Measurements from ENCODE around the gene DKK3. TPM values are rescaled to one million over a fixed set of nuclear protein-coding genes. Genes with fewer than 3 reads are reported as not detected.
A peak's percentile ranks its signal among the peaks of the same experiment; 100 is the strongest.

The DKK3 gene
- polyA plus RNA-seq, 1 of the 3 experiments (the other 2 are of a cell fraction), result 1,174 TPM

DNA sequence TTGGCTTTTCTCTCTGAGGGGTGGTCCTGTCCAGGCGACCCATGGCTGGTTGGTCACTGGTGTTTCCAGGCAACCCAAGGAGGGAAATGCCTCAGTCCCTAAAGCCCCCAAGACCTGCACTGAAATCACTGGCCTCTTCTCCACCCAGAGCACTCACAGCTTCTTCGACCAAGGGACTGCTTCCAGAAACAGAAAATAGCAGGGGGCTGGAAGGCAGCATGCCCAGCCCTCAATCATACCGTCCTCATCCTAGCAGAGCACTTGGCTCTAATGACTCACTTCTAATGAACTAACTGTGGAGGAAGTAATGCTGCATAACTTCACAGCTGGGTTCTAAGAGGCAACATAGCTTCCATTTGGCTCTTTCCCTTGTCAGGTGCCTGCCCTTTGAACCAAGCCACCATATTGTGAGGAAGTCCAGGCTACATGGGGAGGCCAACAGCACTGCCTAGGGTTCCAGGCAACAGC is 27.6 kb downstream of the DKK3 start:
- H3F3A ChIP-seq (replicated peaks; ENCODE audit: insufficient read depth), result peaks cover 96% of the 10 kb centered on the region
- TF ChIP-seq, protein P1, sequence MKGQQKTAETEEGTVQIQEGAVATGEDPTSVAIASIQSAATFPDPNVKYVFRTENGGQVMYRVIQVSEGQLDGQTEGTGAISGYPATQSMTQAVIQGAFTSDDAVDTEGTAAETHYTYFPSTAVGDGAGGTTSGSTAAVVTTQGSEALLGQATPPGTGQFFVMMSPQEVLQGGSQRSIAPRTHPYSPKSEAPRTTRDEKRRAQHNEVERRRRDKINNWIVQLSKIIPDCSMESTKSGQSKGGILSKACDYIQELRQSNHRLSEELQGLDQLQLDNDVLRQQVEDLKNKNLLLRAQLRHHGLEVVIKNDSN (IDR thresholded peaks at IDR 0.05; ENCODE audit: borderline replicate concordance, low read depth), result no peak
- TF ChIP-seq TCF12 (IDR thresholded peaks at IDR 0.05), result peak; percentile 32; the same call in 1 of the 2 replicates
- no peak for TF ChIP-seq RAD21 (IDR thresholded peaks at IDR 0.05; ENCODE audit: low read length)
- TF ChIP-seq, protein P2, sequence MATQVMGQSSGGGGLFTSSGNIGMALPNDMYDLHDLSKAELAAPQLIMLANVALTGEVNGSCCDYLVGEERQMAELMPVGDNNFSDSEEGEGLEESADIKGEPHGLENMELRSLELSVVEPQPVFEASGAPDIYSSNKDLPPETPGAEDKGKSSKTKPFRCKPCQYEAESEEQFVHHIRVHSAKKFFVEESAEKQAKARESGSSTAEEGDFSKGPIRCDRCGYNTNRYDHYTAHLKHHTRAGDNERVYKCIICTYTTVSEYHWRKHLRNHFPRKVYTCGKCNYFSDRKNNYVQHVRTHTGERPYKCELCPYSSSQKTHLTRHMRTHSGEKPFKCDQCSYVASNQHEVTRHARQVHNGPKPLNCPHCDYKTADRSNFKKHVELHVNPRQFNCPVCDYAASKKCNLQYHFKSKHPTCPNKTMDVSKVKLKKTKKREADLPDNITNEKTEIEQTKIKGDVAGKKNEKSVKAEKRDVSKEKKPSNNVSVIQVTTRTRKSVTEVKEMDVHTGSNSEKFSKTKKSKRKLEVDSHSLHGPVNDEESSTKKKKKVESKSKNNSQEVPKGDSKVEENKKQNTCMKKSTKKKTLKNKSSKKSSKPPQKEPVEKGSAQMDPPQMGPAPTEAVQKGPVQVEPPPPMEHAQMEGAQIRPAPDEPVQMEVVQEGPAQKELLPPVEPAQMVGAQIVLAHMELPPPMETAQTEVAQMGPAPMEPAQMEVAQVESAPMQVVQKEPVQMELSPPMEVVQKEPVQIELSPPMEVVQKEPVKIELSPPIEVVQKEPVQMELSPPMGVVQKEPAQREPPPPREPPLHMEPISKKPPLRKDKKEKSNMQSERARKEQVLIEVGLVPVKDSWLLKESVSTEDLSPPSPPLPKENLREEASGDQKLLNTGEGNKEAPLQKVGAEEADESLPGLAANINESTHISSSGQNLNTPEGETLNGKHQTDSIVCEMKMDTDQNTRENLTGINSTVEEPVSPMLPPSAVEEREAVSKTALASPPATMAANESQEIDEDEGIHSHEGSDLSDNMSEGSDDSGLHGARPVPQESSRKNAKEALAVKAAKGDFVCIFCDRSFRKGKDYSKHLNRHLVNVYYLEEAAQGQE (IDR thresholded peaks at IDR 0.05; ENCODE audit: low read depth, low read length), result no peak
- no peak for TF ChIP-seq RXRA (IDR thresholded peaks at IDR 0.05; ENCODE audit: borderline replicate concordance, low read depth)
- no peak for TF ChIP-seq ELF1 (IDR thresholded peaks at IDR 0.05)
- TF ChIP-seq GATA2 (CRISPR knock-in tag; IDR thresholded peaks at IDR 0.05), result no peak
- TF ChIP-seq SIN3A (IDR thresholded peaks at IDR 0.05; ENCODE audit: borderline replicate concordance, low read depth, low read length), result no peak
- TF ChIP-seq YY1 (IDR thresholded peaks at IDR 0.05; ENCODE audit: low read depth), result no peak; the same call in 1 of the 2 replicates
- no peak for TF ChIP-seq NRF1 (IDR thresholded peaks at IDR 0.05; ENCODE audit: low read depth, low read length)
- no peak for TF ChIP-seq MXI1 (IDR thresholded peaks at IDR 0.05; ENCODE audit: low read depth, low read length)
- TF ChIP-seq MEF2A (IDR thresholded peaks at IDR 0.05; ENCODE audit: borderline replicate concordance, low read depth), result no peak
- TF ChIP-seq GABPA (IDR thresholded peaks at IDR 0.05; ENCODE audit: low read depth), result no peak
- TF ChIP-seq JUND (IDR thresholded peaks at IDR 0.05), result no peak; the same call in 1 of the 2 replicates
- no peak for TF ChIP-seq FOXJ3 (CRISPR knock-in tag; IDR thresholded peaks at IDR 0.05)
- no peak for TF ChIP-seq FOSL2 (IDR thresholded peaks at IDR 0.05; ENCODE audit: borderline replicate concordance, low read depth)
- no peak for TF ChIP-seq SMC3 (IDR thresholded peaks at IDR 0.05; ENCODE audit: low read depth, low read length)
- TF ChIP-seq, protein P3, sequence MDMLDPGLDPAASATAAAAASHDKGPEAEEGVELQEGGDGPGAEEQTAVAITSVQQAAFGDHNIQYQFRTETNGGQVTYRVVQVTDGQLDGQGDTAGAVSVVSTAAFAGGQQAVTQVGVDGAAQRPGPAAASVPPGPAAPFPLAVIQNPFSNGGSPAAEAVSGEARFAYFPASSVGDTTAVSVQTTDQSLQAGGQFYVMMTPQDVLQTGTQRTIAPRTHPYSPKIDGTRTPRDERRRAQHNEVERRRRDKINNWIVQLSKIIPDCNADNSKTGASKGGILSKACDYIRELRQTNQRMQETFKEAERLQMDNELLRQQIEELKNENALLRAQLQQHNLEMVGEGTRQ (IDR thresholded peaks at IDR 0.05; ENCODE audit: borderline replicate concordance, low read depth, low read length), result no peak
- TF ChIP-seq, protein P4, sequence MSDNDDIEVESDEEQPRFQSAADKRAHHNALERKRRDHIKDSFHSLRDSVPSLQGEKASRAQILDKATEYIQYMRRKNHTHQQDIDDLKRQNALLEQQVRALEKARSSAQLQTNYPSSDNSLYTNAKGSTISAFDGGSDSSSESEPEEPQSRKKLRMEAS (IDR thresholded peaks at IDR 0.05; ENCODE audit: low read depth), result 0 out of 2 replicates have a peak, but pooled peaks have one; percentile 41
- TF ChIP-seq, protein P5, sequence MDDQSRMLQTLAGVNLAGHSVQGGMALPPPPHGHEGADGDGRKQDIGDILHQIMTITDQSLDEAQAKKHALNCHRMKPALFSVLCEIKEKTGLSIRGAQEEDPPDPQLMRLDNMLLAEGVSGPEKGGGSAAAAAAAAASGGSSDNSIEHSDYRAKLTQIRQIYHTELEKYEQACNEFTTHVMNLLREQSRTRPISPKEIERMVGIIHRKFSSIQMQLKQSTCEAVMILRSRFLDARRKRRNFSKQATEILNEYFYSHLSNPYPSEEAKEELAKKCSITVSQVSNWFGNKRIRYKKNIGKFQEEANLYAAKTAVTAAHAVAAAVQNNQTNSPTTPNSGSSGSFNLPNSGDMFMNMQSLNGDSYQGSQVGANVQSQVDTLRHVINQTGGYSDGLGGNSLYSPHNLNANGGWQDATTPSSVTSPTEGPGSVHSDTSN (IDR thresholded peaks at IDR 0.05), result peak; percentile 16; the same call in 1 of the 2 replicates
- TF ChIP-seq NFIC (IDR thresholded peaks at IDR 0.05; ENCODE audit: borderline replicate concordance), result no peak; the same call in 1 of the 2 replicates
- TF ChIP-seq, protein P6, sequence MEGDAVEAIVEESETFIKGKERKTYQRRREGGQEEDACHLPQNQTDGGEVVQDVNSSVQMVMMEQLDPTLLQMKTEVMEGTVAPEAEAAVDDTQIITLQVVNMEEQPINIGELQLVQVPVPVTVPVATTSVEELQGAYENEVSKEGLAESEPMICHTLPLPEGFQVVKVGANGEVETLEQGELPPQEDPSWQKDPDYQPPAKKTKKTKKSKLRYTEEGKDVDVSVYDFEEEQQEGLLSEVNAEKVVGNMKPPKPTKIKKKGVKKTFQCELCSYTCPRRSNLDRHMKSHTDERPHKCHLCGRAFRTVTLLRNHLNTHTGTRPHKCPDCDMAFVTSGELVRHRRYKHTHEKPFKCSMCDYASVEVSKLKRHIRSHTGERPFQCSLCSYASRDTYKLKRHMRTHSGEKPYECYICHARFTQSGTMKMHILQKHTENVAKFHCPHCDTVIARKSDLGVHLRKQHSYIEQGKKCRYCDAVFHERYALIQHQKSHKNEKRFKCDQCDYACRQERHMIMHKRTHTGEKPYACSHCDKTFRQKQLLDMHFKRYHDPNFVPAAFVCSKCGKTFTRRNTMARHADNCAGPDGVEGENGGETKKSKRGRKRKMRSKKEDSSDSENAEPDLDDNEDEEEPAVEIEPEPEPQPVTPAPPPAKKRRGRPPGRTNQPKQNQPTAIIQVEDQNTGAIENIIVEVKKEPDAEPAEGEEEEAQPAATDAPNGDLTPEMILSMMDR (IDR thresholded peaks at IDR 0.05), result no peak
- POLR2A ChIA-PET, result interaction anchor here (1.7 to 2.0 kb wide), 2 partner anchors 18 to 1124 kb away, joined by 4 to 10 read pairs; partner anchors contain the start of gene ZBED5
- no peaks in the 10 kb centered on the region for H3K9me3 ChIP-seq
- peak overlapping the region; percentile 54; the same call in 1 of the 2 replicates for H3K4me2 ChIP-seq
- H3K9ac ChIP-seq, result peak overlapping the region; percentile 79; the same call in 1 of the 2 replicates
- no peaks in the 10 kb centered on the region for H4K20me1 ChIP-seq (ENCODE audit: insufficient read depth)
- H3K36me3 ChIP-seq (replicated peaks in 1 of 2; ENCODE audit: control insufficient read depth in 1 of 2, insufficient read depth in 2 of 2, low read length in 1 of 2), result peaks cover 24 to 33% of the 10 kb centered on the region in 2 experiments
- peaks cover 76 to 78% of the 10 kb centered on the region in 2 experiments for H3K4me1 ChIP-seq (ENCODE audit: control insufficient read depth in 1 of 2, insufficient read depth in 2 of 2, low read depth in 1 of 2, low read length in 1 of 2)
- CTCF ChIA-PET, result interaction anchor here (1.2 to 2.9 kb wide), 3 partner anchors 13 to 63 kb away, joined by 3 to 14 read pairs (median 4); no protein-coding TSS in a partner anchor
- H2AFZ ChIP-seq (ENCODE audit: low read depth), result no peak overlapping the region
- H3K4me3 ChIP-seq (ENCODE audit: low read depth in 2 of 2, low read length in 1 of 2), result no peak overlapping the region
- H3K79me2 ChIP-seq (ENCODE audit: insufficient read depth), result peaks cover 63% of the 10 kb centered on the region
- H3K9me2 ChIP-seq, result no peaks in the 10 kb centered on the region
- DNase-seq, result no peak
- no peaks in the 10 kb centered on the region for H3K27me3 ChIP-seq (ENCODE audit: insufficient read depth)
- WGBS (ENCODE audit: low lambda C conversion rate), result 42% methylated on average over 2 of the region's 3 CpGs
- H3K27ac ChIP-seq (ENCODE audit: low read depth in 2 of 2, low read length in 1 of 2), result peak overlapping the region; percentile 99 to 100
